HPDE6-E6E7 (cell line): ENCODE measurements around the gene CACNA1E.

Source experiments
- DNase-seq: peaks from one replicate; pipeline ENCODE4 v3.0.0; 2011; ENCODE audit warnings: missing footprints; ENCODE audit errors: extremely low spot score

Gene CACNA1E

DNA sequence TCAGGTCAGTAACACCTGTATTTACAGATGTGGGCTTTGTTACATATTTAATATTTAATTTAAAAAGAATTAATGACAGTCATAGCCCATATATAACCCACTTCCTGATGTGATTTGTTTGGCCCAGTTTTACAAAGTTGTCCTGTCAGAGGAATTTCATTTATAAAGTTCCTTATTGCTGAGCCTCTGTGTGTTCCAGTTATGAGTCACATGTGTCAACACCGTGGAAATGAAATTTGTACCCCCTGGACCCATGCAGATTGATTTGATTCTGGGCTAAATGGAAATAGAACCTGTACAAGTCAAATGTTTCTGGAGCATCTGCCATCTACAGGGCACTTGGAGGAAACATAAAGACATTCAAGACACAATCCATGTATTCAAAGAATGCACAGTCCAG is 149.2 kb downstream of the CACNA1E start:
- no peak for DNase-seq

DNA sequence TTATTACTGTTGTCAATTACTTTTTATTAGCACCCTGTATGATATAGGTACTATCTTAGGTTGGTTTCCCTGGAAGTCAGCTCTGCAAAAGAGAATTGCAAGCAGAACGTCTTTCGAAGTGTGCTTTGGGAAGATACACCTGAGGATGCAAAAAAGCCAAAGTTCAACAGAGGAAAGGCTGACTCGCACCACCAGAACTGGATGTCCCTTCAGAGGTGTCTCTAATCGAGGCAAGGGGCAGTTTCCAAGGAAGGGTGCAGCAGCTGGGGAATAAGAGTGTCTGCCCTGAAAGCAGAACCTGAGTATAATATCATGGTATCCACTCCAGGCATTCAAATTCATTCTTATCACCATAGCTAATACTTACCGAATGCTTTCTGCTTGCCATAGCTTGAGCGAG is 149.6 kb downstream of the CACNA1E start:
- no peak for DNase-seq

DNA sequence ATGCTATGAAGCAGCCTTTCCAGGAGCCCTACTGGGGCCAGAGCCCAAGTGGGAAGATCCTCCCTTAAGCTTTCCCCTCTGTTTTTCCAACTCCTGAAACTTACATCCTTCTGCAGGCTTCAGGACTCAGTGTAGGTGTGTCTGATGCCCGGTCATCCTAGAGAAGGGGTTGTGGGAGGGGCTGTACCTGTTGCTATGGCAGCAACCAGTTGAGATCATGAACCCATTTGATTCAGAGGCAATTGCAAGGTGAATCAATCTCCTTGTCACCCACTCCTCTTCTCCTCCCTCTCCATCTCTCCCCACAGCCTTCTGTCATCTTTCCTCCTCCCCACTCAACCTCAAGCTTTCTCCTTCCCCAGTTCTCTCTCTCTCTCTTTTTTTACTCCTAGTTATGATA is 151.8 kb downstream of the CACNA1E start:
- DNase-seq: no peak

DNA sequence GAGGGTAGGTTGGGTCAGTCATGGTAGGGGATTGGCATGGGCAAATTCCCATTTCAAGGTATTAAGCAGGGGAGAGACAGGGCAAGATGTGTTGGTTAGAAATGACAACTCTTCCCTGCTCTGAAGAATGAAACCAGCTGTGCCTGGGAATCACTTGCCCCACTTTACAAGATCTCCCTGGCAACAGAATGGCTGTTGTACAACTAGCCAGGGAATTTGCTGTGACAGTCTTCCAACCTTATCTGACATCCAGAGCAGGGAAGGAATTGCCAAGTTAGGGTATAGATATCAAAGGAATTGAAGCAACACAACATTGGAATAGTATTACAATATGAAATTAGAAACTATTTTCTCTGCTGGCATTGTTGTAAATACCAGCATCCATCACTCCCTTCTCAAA is 154.7 kb downstream of the CACNA1E start:
- DNase-seq: no peak

DNA sequence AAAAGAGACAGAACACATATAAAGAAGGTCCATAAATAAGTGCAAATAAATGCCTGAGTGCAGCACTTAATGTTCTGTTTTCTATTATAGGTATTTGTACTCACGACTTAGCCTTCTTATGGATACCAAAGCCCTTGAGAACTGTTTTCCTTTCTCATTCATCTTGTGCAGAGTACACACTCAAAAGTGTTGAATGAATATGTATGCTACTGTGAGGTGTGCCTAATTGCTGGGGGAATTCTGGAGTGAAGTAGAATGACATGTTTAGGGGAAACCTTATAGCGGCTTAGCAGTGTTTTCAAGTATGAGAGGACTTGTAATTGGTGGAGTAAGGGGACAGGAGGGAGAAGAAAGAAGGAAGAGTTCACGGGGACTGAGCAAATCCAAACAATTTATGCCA is 157.6 kb downstream of the CACNA1E start:
- DNase-seq: no peak

DNA sequence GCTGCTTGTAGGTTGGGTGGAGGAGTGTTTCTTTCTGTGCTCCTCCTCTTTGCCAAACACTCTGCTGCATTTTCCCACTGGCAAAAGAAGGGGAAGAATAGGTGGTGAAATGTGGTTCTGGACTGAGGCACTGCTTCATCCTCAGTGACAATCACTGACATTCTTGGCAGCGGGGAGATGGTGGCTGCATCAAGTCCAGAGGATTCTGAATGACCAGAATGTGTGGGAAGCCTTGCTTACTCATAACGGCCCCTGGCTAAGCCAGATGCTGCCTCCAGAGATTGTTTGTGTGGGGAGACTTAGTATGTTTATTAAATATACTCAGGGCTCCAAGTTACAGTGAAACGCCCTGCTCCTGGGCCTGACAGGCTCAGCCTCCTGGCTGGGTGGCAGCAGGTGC is 160.3 kb downstream of the CACNA1E start:
- no peak for DNase-seq

DNA sequence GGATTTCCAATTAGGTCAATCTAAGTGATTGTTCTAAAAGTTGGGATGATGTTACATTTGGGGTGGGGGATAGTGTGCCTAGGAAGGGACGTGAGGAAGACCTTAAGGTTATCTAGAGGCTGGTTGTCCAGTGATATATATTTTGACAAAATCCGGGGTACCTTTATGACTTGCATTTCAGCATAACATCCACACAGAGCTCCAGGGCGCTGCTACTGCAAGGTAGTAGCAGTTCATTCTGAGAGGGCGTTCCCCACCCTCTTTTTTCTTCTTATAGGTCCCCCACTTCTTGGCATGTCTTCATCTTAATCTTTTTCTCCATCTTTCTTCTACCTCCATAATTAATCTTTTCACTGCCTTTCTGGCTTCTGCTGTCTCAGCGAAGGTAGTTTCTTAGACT is 161.9 kb downstream of the CACNA1E start:
- no peak for DNase-seq

DNA sequence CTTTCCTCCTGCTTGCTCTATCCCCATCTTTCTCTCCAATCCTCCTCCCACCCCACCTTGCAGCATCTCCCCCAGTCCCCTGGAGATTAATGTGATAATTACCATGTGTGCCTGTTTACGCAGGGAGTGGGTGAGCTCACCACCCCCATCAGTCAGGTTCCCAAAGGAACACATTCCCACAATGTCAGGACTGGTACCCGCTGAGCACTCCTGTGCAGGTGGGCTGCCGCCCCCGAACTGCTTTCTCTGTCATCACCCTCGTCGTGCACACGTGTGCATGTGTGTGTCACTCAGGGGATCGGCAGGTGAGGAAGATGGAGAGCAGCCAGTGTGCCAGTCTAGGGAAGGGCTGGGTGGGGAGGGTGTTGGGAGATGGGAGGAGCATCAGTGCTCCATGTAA is 163.4 kb downstream of the CACNA1E start:
- no peak for DNase-seq

DNA sequence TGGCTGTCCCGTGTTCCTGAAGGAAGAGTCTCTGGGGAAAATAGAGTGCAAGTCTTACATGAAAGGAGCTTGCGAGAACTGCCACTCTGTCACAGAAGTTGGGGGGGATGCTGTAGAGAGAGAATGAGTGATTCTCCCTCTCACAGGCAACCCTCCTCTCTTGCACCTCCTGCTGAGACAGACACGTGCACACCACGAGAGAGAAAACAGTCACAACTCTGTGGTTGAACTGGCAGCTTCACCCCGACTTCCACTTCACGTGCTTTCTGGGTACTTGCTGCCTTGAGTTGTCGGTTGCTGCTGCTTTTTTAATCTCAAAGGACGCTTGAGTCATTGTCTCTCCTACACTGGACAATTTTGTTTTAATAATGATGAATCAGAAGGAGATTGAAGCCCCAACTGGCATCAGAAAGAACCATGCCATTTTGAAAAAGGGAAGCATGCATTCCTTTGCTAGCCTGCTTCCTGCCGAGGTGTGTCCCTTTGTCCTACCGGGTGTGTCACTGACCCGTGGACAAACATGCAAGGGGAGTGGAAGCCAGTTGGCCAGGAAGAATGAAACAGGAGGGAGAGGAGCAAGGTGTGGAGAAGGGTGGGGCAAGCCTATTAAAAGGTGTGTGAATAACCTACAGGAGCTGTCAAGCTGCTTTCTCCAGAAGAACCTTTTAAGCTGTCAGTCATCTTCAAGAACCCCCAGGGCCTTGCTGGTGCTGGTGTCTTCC is 164.2 kb downstream of the CACNA1E start:
- DNase-seq: peak; percentile 32

DNA sequence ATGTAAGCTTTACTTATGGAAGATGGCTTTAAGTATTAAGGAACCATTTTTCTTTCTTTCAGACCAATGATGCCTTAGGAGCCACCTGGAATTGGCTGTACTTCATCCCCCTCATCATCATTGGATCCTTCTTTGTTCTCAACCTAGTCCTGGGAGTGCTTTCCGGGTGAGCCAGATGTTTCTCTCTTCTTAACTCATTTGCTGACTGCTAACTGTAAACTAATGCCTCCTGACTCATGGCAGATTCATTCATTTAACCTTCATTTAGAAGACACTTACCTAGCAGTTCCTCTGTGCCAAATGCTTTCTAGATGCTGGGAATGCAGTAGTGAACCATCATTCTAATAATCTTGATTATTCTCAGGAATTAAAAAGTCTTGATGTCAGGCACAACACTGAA is 168.0 kb downstream of the CACNA1E start:
- no peak for DNase-seq

DNA sequence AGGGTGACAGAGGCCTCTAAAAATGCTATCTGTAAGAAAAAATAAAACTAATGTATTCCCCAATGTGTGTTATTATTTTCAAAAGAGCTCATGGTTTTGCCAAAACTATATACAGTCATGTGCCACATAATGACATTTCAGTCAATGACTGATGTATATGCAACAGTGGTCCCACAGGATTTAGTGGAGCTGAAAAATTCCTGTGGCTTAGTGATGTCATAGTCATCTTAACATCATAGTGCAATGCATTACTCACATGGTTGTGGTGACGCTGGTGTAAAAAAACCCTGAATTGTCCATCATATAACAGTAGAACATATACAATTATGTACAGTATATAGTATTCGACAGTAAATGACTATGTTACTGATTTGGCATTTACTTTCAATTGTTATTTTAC is 172.4 kb downstream of the CACNA1E start:
- no peak for DNase-seq

DNA sequence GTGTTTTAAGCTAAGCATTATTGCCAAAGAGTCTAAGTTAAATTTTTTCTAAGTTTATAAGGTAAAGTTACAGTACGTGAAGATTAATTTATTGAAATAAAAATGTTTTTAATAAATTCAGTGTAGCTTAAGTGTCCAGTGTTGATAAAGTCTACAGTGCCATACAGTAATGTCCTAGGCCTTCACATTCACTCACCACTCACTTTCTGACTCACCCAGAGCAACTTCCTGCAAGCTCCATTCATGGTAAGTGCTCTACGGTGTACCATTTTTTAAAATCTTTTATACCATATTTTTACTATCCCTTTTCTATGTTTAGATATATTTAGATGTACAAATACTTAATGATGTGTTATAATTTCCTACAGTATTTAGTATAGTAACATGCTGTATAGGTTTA is 173.2 kb downstream of the CACNA1E start:
- no peak for DNase-seq

DNA sequence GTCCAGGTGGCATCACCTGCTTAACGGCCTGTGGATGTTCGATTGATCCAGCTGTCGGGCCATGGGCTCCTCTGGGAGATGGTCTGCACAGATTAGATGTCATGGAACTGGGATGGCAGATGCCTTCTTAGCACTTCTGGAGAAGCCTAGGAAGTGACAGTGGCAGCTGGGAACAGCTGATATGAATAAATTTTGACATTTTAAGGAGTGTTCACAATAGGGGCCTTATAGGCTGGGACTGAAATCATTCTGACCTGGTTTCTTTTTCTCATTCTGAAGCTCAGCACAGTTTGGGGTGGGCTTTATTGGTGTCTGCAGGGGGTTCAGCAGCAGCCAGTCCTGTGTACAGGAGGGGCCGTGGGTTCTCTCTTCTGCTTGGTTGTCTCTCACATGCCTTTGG is 175.3 kb downstream of the CACNA1E start:
- DNase-seq: no peak

DNA sequence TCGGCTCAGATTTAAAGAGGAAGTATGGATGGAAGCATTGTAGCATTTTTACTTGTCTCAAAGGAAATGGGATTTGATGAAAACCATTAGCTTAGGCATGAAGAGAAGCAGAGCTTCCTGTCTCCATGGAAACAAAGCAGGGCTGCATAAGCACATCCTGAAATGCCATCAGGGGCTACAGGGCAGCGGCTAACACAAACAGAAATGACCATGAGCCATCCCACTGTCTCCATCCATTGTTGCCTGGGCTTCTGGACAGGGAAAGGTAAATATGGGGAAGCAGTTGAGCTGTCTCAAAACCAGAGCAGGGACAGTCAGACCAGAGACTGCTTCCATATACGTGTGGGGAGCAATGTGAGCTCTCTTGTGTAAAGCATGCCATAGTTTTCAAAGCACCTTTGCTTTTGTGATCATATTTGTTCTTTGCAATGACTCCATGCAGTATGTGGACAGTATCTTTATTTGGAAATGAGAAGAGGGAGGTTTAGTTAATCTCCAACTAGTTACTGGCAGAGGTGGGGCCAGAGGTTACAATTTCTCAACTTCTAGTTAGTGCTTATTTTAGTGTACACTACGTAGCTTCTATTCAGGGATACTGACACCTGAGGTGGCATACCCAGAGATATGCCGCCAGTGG is 176.1 kb downstream of the CACNA1E start:
- DNase-seq: no peak

DNA sequence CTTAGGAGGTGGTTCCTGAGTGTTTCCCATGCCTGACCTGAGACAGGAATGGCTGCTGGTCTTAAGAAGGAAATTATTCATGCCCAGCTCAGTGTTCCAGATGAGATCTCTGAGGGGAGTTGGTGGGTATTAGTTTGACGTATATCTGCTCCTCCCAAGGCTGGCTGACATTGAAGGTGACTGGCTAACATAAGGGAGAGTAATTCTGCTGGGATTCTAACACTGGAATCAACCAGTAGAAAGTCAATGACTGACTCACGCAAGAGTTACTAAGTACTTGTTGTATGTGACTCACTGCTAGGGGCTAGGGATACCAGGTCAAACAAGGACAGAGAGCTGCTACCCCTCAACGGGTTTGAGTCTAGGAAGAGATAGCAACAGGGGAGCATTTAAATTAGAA is 177.3 kb downstream of the CACNA1E start:
- no peak for DNase-seq

DNA sequence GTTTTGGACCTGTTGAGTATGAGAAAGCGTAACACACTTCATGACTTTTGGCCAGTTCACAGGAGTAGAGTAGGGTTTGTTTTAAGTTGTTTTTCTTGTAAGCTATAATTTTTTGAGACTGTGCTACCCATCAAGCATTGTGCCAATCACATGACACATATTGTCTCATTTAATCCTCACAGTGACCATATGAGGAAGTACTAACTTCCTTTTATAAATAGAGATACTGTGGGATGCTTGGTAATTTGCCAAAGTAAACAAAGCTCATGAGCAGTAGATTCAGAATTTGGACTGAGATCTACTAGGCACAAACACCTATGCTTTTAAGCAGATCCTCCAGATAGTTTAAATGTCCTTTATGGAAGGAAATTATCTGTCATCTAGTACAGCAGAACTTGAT is 178.3 kb downstream of the CACNA1E start:
- no peak for DNase-seq

DNA sequence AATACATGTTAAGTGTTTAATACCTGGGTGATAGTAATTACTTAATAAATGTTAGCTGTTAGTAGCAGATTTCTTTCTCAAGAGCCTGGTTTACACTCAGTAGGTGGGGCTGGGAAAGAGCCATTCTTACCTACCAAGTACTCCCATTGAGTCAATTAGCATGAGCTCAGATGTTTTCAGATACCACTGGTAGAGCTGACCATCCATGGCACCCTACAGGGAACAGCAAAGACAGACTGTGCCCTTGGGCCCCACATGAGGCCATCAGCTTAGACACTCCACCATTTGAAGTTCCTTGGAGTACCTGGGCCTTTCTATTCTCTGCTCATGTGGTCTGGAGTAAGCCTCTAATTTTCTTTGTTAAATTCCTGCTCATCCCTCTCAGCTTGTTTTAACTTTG is 179.3 kb downstream of the CACNA1E start:
- DNase-seq: no peak

DNA sequence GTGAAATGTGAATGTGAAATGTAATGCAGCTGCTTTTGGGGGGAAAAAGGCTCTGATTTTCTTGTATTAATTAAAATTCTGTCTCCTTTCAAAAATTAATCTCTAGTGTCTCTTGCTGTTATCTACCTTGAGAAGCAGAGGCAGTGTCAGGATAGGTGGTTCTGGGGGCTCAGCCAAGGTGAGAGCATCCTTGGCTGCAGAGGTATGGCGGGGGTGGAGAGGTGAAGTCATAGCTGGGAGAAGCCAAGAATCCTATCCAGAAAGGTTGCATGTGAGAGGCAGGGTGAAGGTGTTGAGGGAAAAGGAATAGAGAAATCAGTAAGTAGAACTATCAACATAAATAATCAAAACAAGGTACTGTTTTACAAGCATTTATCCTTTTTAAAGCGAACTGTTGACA is 181.2 kb downstream of the CACNA1E start:
- DNase-seq: no peak

DNA sequence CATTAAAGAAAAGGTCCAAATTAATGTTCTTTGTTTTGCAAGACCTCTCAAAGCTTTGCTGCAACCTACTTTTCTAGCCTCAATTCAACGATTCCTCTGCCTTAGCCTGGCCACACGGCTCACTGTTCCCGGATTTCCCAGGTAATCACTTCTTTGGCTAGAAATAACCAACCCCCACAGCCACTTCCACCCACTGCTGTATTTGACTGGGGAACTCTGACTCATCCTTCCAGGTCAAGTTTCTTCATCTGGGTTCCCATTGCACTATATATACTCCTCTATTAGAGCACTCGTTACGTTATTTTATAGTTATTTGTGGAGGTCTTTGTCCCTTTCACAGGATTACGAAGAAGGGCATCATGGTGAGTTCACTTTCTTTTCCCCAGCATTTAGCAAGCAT is 185.9 kb downstream of the CACNA1E start:
- DNase-seq: no peak

DNA sequence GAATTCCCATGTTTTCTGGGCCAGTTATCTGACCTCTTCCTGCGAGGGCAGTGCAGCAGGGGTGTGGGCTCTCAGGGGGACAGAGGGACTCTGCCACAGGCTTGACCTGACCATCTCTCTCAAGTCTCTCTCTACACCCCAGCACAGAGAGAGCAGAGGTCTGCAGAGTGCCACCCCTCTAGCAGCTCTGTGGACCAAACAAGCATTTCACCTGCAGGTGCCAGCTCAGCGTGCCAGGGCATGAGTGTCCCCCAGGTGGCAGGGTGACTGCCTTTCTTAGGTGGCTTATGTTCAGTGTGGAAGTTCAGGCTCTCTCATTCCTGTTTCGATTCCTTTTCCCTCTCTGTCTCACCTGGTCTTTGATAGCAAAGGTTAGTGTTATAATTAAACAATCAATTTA is 191.3 kb downstream of the CACNA1E start:
- no peak for DNase-seq

DNA sequence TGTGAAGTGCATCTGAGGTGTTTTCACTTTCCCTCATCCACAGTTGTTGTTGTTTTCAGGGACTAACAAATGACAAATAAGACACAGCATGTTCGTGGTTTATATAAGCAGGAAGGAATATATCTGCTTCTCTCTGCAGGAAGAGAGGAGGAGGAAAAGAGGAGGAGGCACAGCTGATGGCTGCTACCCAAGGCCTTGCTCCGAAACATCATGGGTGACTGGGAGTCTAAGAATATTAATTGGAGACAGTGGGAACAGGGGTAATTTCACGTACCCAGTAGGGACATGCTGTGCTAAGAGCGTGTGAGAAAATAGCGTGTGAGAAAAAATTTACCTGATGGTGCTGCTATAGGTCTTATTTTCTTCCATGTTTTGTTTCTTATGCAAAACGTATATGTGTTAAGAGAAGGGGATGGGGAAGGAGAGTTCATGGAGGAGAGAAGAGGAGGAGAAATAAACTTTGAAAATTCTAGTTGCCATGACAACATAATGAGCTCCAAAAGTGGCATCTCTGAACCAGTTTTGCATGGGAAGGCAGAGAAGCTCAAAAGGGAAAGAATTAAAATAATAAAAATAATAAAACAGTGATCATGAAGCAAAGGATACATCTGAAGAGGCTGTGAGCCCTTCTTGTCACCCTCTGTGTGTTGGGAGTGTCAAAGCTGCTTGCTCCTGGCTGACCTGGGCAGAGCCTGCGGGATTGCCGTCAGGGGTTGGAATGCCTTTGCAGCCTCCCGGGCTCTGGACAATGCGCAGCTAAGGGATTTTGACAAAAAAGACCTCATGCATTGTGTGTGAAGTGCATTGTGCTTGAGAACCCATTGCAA is 192.0 kb downstream of the CACNA1E start:
- DNase-seq: no peak

DNA sequence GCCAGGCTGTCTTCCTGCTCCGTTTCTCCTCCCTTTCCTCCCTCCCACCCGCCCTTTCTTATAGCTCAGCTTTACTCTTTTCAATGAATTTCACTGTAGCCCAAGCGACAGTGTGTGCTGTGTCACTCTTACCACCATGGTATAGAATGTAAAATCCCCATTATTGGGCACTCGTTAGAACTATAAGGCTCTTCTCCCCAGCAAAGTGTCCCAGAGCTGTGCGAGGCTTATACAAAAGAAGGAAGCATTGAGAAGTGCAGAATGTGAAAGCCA is 192.5 kb downstream of the CACNA1E start:
- no peak for DNase-seq

DNA sequence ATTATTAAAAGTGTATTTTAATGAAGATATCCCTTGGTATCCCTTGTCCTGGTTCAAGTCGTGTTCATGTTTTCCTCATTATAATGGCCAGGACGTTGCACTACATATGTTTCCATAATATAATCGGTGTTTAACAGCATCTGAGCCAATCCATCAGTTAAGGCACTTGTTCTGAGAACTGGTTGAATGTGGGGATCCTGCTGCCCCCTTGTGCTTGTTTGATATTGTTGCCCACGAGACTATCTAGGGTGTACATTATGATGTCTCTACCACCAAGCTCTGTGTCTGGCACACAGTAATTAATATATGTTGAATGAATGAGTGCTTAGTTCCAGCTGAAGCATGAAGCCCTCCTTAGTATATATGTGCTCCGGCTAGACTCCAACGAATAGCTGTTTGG is 193.0 kb downstream of the CACNA1E start:
- DNase-seq: peak; percentile 54
